Esophagus mucosa (tissue), 1 donor: ENCODE results near the gene KRTAP1-4. TPM values are rescaled to one million over a fixed set of nuclear protein-coding genes. Genes with fewer than 3 reads are reported as not detected.
"Not testable (repeated sequence)": the region's sequence is repeated elsewhere in the genome, so short reads cannot be mapped to it uniquely, and the experiment has no call there.

Experiments used
- ATAC-seq: fragments of 200-7000 bp; cut with Tn5 transposase; one replicate; pipeline ENCODE4 v1.9.1; 2020
- total RNA-seq: library from RNA; stranded (reverse); gene quantifications from one replicate; pipeline ENCODE4 v1.2.4, GENCODE V29; 2023
- donor health status: DM: yes; HTN: yes; CAD: no.

Gene KRTAP1-4
- total RNA-seq, 1 donor from 2014 or later, result not detected

DNA sequence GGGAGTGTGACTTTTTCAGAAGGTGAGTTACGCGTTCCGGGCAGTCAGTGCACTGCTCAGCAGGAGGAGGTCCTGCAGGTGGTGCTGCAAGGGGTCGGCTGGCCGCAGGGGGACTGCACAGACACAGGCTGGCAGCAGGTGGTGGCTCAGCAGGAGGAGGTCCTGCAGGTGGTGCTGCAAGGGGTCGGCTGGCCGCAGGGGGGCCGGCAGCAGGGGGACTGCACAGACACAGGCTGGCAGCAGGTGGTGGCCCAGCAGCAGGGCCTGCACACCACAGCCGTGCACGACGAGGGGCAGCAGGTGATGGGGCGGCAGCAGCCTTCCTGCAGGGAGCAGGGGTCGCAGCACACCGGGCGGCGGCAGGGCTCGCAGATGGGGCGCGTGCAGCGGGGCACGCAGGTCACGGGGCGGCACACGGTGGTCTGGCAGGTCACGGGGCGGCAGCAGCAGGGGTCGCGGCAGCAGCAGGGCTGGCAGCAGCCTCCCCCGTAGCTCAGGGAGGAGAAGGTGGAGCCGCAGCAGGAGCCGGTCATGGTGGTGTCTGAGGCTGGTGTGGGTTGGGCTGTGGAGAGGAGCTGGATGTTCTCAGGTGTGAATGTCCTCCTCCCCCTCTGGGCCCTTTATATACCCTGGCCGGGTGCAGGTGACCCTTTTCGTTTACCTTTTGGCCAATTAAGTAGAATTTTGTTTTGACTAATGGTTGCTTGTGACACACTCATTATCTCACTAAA is 16.9 kb upstream of the KRTAP1-4 start, which contains the start of gene KRTAP2-1:
KRTAP2-1 (minus strand) TSS at position 582 of the 731 bp plus-strand sequence; CDS start at position 533, 49 bp downstream.
- peak; percentile 10 for ATAC-seq

DNA sequence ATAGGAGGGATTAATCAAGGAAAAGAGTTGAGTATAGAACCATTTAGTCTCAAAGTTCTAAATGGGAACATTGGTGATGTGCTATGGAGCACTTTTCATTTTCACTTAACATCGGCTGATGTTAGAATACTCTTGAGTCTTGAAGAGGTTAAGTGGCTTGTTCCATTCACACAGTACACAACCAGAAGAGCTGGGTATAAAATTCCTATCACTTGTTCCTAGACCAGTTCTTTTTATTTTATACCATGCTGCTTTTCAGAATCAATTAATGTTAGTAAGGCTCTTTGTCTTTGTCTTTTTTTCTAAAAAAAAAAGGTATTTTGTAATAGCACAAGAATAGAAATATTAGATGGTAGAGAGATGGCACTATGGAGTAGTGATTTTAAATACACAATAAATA is 13.0 kb upstream of the KRTAP1-4 start:
- ATAC-seq, result no peak

DNA sequence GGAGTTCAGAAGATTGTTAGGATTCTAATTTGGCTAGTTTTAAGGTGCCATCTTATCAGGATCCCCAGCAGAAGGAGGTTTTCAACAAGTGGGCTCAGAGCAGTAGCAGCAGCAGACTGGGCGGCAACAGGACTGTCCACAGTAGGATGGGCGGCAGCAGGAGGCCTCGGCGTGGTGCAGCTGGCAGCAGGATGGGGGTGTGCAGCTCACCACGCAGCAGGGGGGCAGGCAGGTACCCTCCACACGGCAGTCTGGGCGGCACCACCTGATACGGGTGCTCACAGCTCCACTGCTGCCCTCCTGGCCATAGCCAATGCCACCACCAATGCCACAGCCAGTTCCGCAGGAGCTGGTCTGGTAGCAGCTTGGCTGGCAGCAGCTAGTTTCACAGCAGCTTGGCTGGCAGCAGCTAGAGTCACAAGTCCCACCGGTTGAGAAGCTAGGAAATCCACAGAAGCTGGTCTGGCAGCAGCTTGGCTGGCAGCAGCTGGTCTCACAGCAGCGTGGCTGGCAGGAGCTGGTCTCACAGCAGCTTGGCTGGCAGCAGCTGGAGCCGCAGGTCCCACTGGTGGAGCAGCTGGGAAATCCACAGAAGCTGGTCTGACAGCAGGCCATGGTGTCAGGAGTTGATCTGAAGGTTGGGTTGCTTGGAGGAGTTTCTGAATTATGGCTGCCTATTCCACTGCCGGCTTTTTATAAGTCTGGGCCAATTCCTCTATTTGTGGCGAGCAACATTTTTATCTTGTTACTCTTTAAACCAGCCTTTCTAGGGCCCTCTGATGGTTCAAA is 11.0 kb upstream of the KRTAP1-4 start, which contains the start of gene KRTAP1-1:
KRTAP1-1 (minus strand) TSS at position 668 of the 789 bp plus-strand sequence; CDS start at position 615, 53 bp downstream.
- peak; percentile 39 for ATAC-seq

DNA sequence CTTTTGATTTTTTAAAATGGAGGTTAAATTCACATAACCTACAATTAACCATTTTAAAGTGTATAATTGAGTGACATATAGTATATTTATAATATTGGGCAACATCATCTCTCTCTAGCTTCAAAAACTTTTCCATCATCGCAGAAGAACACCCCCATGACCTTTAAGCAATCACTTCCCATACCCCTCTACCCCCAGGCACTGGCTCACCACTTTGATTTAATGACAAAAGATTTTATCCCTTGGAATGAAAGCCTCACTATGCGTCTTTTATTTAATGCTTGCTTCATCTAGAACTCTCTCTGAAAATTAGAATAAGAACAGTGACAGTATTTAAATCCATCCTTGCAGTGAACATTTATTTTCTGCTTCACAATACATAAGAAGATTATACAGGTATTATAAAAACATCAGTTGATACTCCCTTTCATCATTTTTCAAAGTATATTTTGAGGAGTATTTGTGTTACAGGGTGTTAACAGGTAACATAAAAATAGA is 7.9 kb upstream of the KRTAP1-4 start:
- ATAC-seq, result no peak

DNA sequence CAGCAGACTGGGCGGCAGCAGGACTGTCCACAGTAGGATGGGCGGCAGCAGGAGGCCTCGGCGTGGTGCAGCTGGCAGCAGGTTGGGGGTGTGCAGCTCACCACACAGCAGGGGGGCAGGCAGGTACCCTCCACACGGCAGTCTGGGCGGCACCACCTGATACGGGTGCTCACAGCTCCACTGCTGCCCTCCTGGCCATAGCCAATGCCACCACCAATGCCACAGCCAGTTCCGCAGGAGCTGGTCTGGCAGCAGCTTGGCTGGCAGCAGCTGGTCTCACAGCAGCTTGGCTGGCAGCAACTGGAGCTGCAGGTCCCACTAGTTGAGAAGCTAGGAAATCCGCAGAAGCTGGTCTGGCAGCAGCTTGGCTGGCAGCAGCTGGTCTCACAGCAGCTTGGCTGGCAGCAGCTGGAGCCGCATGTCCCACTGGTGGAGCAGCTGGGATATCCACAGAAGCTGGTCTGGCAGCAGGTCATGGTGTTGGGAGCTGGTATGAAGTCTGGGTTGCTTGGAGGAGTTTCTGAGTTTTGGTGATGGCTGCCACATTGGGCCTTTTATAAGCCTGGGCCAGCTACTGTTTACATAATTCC is 4.4 kb upstream of the KRTAP1-4 start, which contains the start of gene KRTAP1-3:
KRTAP1-3 (minus strand) TSS at position 529 of the 590 bp plus-strand sequence; CDS start at position 476, 53 bp downstream.
- not testable (repeated sequence) for ATAC-seq

DNA sequence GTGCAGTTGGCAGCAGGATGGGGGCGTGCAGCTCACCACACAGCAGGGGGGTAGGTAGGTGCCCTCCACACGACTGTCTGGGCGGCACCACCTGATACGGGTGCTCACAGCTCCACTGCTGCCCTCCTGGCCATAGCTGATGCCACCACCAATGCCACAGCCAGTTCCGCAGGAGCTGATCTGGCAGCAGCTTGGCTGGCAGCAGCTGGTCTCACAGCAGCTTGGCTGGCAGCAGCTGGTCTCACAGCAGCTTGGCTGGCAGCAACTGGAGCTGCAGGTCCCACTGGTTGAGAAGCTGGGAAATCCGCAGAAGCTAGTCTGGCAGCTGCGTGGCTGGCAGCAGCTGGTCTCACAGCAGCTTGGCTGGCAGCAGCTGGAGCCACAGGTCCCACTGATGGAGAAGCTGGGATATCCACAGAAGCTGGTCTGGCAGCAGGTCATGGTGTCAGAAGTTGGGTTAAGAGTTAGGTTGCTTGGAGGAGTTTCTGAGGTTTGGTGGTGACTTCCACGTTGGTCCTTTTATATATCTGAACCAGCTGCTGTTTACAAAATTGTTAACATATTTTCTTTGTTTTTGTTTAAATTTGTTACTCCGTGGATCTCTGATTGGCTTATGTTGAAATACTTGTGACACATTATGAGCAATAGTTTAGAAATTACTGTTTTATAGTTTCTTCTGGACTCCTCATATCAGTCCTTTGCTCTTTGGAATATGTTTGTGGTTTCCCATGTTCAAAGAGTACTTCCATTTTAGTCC is 3.1 kb downstream of the KRTAP1-4 start, which contains the start of gene KRTAP1-5:
KRTAP1-5 (minus strand) TSS at position 494 of the 757 bp plus-strand sequence; CDS start at position 441, 53 bp downstream.
- ATAC-seq, result peak; percentile 36

DNA sequence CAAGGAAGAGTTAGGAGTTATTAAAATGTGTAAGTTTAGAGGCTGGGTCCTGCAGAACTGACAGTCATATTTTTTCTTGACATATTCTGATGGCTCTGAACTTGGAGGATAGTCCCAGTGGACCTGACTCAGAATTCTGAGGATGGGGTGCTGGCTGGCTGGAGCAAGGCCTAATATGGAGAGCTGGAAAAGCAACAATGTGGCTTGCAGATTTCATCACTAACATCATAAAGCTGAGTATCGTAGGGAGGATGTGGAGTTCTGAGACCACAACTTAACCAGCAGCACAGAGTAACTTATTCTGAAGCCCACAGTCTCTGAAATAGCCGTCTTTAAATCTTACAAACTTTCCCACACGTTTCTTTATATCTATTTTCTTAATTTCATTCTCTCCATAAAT is 5.3 kb downstream of the KRTAP1-4 start:
- ATAC-seq, result no peak

DNA sequence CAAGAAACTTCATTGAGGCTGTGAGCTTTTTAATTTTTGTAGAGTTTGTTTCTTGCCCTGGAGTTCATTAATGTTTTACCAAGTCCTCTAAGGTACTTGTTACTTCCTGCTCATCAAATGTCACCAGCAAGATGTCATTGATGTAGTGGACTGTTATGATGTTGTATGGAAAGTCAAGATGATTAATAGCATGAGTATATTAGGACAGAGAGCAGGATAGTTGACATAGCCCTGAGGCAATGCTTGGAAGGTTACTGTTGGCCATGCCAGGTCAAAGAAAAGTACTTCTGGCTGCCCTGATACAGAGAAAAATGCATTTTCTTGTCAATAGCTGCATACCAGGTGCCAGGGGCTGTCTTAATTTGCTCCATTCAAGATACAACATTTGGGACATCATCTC is 9.7 kb downstream of the KRTAP1-4 start:
- no peak for ATAC-seq

DNA sequence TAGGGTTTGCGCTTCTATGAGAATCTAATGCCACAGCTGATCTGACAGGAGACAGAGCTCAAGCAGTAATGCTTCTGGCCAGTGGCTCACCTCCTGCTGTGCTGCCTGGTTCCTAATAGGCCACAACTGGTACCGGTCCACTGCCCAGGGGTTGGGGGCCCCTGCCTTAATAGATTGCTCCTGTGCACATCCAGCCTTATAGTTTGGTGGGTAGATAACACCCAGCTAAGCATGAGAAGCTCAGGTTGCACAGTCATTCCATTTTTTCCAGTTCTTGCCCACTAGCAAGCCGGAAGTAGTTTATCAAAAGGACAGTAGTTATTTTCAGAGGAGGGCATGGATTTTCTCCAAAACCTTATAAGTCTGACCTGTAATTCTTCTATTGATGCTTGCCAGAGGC is 10.6 kb downstream of the KRTAP1-4 start:
- no peak for ATAC-seq

DNA sequence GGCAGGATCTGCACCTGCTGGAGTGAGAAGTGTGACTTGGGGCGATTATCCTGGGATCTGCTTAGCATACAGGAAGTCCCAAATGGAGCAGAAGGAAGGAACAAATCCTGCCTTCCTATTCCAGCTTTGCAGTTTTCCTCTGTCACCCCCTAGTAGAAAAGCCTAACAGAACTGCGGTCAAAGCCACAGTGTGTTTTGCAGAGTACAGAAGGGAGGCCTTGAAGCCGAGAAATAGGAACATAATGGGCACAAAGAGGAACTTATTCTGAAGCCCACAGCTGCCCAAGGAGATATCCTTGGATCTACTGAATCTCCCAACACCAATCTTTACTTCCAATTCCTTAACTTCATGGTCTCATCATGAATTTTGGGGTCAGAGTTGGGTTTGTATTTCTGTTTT is 11.5 kb downstream of the KRTAP1-4 start:
- ATAC-seq, result no peak

DNA sequence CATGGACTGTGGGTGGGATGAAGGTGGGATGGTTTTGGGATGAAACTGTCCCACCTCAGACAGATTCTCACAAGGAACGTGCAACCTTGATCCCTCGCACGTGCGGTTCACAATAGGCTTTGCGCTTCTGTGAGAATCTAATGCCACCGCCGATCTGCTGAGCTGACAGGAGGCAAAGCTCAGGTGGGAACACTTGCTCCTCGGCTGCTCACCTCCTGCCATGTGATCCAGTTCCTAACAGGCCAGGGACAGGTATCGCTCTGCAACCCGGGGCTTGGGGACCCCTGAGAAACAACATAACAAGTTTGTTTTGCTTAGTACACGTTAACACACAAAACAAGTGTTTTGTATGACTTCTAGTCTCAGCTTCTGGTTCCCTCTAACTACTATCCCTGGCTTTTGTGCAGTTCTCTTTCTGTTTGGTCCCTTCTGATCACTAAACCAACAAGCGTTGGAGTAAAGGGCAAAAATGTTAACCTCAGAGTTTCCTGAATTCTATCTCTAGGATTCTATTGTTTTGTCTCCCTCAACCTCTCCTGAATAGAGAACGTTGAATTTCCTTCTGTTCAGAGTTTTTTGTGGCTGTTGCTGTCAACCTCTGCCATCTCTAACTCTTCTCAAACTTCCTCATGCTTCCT is 13.3 kb downstream of the KRTAP1-4 start:
- ATAC-seq, result no peak

DNA sequence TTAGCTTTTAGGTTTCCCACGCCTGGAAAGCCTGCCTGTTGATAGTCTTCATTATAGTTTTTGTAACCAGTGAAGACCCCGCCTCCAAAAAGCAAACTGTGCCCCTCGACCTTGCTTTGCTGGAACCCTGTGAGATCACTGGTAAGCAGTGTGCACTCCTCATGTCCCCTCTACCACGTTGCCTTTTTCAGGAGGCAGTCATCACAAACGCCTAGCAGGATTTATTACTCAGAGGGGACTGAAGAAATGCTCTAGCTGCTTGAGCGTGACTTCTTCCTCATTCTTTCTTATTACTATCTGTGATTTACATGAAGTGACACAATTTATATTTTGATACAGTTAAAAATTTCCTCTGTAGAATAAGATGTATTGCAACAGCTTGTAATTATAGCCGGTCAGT is 14.5 kb downstream of the KRTAP1-4 start:
- ATAC-seq, result no peak

DNA sequence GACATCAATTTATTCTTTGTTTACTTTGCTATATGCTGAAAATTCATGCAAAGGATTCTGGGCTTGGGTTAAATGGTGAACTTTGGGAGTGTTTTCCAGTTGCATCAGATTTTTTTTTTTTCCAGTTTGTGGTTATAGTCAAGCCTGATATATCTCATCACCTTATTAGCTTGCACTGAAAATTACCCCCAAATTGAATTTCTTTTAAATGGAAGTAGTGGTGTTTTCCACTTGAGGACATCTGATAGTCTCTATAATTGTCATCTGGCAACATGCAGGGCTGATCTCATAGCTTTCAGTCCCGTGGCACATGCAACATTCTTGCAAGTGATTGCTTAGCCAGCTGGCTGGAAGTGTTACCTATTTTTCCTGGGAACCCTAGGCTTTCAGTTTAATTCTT is 16.4 kb downstream of the KRTAP1-4 start:
- ATAC-seq, result no peak

DNA sequence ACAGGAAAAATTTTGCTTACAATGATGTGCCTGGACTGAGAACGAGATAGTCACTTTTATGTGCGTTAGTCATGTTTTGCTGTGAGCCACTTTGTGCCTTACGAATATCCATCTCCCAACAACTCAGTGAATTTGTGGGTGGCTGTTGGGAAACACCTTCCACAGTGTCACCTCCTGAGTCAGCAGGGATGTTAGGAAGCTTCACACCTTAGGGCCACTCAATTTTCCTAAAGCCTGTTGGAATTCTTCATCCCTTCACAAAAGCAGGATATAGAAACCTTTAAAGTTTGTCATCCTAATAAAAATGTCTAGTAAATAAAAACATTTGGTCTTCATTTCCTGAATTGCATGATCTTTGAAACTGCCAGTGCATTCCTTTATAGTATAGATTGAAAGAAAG is 16.8 kb downstream of the KRTAP1-4 start:
- ATAC-seq, result no peak

DNA sequence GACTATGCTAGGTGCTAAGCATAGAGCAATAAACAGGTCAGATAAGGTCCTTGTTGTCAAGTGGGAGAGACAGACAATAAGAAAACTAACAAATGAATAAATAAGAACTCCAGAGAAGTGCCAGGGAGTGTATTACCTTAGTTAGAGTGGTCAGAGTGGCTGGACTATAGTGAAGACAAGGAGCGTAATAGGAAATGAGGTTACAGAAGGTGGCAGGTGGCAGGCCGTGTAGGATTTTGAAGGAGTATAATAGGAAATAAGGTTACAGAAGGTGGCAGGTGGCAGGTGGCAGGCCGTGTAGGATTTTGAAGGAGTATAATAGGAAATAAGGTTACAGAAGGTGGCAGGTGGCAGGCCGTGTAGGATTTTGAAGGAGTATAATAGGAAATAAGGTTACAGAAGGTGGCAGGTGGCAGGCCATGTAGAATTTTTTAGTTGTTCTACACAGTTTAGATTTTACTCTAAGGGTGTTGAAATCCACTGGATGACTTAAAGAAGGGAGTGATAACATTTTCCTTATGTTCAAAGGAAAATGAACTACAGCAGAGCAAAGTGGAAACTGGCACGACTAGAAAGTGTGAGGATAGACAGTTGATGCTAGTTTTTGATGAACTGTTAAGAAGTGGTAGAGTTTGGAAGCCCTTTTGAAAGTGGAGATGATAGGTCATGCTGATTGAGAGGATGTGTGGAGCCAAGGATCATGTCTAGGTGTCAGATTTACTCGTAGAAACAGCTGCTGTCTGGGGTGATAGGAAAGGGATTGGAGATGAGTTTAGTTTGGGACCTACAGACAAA is 17.5 kb downstream of the KRTAP1-4 start:
- ATAC-seq, result no peak

DNA sequence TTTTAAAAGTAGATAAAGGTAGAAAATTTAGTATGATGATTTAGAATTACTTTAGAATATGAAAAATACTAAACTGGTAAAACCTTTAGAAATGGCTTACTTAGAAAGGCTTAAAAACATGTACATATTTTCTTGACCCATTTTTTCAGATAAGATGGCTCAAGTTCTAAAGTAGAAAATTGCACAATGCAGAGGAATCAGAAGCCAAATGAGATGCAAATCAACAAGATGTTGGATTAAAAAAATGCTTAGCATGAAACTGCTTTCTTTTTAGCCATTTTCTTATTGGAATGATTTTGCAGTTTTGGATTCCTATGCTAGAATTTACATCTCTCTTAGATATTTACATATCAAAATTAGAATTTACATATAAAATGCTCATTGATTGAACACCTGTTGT is 19.6 kb downstream of the KRTAP1-4 start:
- no peak for ATAC-seq

DNA sequence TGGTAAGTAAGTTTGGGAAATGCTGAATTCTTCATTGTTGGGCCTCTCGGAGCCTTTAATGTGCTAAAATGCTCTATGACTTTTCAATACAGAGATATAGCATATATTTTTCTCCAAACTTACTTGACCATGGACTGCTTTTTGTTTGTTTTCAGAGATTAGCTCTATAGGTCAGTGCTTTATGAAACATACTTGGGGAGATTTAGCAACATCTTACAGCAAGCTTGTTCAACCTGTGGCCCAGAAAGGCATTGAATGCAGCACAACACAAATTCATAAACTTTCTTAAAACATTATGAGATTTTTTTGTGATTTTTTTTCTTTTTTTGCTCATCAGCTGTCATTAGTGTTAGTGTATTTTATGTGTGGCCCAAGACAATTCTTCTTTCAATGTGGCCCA is 20.1 kb downstream of the KRTAP1-4 start:
- ATAC-seq, result no peak

DNA sequence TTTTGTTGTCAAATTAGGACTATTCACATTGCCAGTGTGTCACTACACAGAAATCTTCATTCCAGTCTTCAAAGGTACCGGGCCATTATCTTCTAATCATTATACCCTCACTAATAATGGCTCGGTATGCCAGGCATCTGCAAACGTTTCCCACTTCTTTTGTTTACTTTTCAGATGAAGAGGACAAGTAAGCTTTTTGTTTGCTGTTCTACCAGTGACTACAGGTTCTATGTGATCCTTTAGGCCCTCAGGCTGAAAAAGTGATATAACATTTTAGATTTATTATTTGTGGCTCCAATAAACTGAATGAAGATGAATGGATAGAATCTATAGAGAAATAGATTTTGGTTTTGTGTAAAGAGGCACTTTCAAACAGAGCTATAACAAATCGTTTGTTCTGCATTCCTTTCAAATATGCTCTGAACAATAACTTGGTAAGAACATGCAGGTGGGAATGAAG is 20.7 kb downstream of the KRTAP1-4 start:
- no peak for ATAC-seq

DNA sequence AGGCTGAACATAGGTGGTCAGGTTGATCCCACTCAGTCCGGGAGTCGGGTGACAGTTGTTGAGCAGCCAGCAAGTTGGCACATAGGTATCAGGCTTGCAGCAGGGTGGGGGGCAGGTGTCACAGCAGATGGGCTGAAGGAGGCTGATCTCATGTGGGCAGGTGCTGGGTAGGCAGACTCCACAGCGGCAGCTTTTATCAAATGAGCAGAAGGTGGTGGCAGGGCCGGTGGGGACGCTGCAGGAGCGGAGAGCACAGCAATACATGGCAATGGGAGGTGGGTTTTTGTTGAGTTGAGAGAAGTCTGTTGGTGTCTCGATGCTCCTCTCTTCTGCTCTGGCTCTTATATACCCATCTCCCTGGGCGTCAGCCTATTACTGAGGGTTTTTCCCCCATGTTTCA is 21.2 kb downstream of the KRTAP1-4 start, which contains the start of gene KRTAP3-1:
KRTAP3-1 (minus strand) TSS at position 318 of the 400 bp plus-strand sequence; CDS start at position 264, 54 bp downstream.
- ATAC-seq, result no peak

DNA sequence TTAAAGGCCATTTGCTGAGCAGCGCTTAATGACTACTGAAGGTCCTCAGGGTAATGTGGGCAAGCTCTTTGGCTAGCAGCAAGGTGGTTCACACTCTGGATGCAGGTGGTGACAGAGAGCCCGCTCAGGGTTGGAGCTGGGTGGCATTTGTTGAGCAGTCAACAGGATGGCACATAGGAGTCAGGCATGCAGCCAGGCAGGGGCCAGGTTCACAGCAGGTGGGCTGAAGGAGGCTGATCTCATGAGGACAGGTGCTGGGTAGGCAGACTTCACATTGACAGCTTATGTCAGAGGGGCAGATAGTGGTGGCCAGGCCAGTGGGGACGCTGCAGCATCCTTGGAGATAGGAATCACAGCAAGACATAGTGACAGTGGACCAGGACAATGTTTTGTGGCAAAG is 25.6 kb downstream of the KRTAP1-4 start:
- no peak for ATAC-seq
